OCI-LY1 (cell line): ENCODE results near the gene IMMP2L.

Source experiments
- CTCF ChIP-seq: fragments of 200-600 bp; sonication (generic), shearing (Covaris generic); IDR thresholded peaks from 2 replicates; pipeline ENCODE4 v1.5.1; 2017; ENCODE audit warnings: mild to moderate bottlenecking, antibody characterized with exemption, low read length, moderate library complexity, mixed read lengths
- EZH2 ChIP-seq: fragments of 200-600 bp; sonication (generic), shearing (Covaris generic); IDR thresholded peaks from 2 replicates; pipeline ENCODE4 v1.8.0; 2017; ENCODE audit warnings: borderline replicate concordance, mixed run types, mild to moderate bottlenecking, antibody characterized with exemption, low read length, moderate library complexity, mixed read lengths

GRCh38 chr7:111433426-111433825 is 128.9 kb downstream of the IMMP2L start:
- TF ChIP-seq CTCF (no peak), EZH2 (no peak)
